ENCODE measurements around the gene FAM229B.

GRCh38 chr6:112049026-112049799, 38.2 kb upstream of the FAM229B start:
- TF ChIP-seq SIN3A (IDR thresholded peaks at IDR 0.05; ENCODE audit: borderline replicate concordance, insufficient read depth, low read length) (no peak), FOXP2 (optimal IDR thresholded peaks at IDR 0.05; ENCODE audit: borderline replicate concordance, extremely low read depth, extremely low read length, insufficient read depth) (no peak), POLR2AphosphoS5 (IDR thresholded peaks at IDR 0.05; ENCODE audit: low read depth, low read length) (no peak)

All from PFSK-1 (cell line).